Measurements from ENCODE around the gene WAPL.

Gene WAPL

DNA sequence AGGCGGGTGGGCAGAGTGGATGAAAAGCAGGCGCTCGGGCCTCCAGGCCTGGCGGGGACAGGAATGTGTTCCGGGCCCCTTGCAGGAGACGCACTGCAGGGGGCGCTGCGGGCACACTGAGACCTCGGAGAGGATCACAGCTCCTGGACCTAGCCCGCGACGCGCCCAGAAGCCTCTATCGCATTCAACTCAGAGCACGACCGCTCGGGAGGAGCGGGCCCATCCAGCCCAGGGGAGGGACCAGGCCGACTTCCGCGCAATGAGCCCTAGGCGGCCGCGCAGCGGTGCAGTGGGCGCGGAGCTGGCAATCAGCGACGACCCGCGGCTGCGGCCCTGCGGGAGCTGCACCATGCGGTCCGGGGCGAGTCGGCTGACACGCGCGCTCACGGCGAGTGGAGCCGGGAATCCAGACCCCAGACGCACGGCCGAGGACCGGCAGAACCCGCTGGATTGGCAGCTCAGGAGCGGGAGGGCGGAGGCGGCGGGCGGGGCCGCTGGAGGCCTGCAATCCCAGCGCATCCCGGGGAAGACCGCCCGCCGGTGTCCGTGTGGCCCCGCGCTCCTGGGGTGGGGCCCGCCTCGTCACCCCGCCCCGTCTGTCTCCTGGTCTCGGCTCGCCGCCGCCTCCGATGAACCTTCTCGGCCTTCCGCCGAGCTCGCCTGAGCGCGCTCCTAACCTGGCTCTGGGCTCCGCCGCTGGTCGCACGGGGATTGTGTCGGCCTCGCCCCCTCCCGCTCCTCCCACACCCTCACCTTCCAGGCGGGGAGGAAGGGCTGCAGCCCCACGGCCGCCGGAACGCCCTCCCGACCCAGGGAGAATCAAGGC lies 121.5 kb downstream of the WAPL start:
- DNase-seq (ENCODE audit: low read depth): peak; percentile 92
- H3K4me3 ChIP-seq (ENCODE audit: control insufficient read depth, low read depth, low read length): peak overlapping the region; percentile 57
- TF ChIP-seq, protein P1, sequence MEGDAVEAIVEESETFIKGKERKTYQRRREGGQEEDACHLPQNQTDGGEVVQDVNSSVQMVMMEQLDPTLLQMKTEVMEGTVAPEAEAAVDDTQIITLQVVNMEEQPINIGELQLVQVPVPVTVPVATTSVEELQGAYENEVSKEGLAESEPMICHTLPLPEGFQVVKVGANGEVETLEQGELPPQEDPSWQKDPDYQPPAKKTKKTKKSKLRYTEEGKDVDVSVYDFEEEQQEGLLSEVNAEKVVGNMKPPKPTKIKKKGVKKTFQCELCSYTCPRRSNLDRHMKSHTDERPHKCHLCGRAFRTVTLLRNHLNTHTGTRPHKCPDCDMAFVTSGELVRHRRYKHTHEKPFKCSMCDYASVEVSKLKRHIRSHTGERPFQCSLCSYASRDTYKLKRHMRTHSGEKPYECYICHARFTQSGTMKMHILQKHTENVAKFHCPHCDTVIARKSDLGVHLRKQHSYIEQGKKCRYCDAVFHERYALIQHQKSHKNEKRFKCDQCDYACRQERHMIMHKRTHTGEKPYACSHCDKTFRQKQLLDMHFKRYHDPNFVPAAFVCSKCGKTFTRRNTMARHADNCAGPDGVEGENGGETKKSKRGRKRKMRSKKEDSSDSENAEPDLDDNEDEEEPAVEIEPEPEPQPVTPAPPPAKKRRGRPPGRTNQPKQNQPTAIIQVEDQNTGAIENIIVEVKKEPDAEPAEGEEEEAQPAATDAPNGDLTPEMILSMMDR (conservative IDR thresholded peaks at IDR 0.05; ENCODE audit: control insufficient read depth, insufficient read depth, low read depth, low read length): peak; percentile 71

DNA sequence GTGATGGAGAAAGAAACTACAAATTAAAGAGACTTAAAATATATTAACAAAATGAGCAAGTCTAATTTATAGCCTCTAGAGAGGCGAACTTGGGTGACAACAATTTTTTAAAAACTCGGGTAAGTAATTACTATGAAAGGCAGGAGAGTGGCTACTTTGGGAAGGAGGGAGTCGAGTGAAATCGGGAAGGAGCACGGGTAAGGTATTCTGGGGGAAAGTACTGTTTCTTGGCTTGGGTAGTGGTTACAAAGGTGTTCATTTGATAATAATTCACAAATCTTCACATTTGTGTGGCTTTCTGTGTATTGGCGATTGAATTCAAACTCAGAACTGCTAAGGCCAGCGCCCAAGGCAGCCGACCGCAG lies 122.1 kb downstream of the WAPL start:
- no peak for DNase-seq (ENCODE audit: low read depth)
- H3K4me3 ChIP-seq (ENCODE audit: control insufficient read depth, low read depth, low read length): no peak overlapping the region
- TF ChIP-seq, protein P1 (conservative IDR thresholded peaks at IDR 0.05; ENCODE audit: control insufficient read depth, insufficient read depth, low read depth, low read length): no peak

DNA sequence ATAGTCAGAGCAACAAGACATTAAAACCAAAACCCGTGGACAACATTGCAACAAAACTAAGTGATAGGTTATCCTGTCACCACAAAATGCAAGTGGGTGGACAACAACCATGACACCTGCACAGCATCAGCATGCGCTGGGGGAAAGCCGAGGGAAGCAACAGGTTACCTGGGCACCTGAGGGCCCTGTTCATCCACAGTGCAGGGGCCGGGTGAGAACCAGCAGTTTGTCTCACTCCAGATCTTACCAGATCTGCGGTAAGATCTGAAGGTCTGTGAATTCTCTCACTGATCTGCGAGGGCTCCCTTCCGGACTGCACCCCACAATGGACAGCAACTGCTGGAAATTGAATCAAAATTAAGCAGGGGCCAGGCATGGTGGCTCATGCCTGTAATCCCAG lies 124.5 kb downstream of the WAPL start:
- H3K4me3 ChIP-seq (ENCODE audit: control insufficient read depth, low read depth, low read length): no peak overlapping the region
- DNase-seq (ENCODE audit: low read depth): no peak
- TF ChIP-seq, protein P1 (conservative IDR thresholded peaks at IDR 0.05; ENCODE audit: control insufficient read depth, insufficient read depth, low read depth, low read length): no peak

DNA sequence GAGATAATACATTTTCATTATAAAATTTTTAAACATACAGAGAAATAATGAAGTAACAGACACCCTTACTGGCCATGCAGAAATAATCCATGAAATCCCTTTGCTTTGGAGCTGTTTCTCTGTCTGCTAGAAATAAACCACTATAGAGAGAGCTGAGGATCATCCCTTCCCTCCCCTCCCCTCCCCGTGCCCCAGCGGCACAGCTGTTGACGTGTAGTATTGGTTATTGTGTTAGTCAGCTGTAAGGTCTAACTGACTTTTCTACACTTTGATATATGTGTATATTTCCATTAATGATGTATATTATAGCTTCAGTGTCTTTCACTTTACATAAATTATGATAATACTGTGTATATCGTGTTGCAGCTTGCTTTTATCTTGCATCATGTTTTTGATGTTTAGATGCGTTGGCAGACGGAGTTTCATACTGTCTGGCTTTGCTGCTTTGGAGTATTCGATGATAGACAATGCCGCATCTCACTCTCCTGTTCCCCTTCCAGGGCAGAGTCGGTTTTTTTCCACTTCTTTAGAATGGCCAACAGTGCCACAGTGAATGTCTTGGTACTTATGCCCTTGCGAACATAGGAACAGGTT lies 127.6 kb downstream of the WAPL start:
- TF ChIP-seq, protein P1 (conservative IDR thresholded peaks at IDR 0.05; ENCODE audit: control insufficient read depth, insufficient read depth, low read depth, low read length): no peak
- no peak for DNase-seq (ENCODE audit: low read depth)

DNA sequence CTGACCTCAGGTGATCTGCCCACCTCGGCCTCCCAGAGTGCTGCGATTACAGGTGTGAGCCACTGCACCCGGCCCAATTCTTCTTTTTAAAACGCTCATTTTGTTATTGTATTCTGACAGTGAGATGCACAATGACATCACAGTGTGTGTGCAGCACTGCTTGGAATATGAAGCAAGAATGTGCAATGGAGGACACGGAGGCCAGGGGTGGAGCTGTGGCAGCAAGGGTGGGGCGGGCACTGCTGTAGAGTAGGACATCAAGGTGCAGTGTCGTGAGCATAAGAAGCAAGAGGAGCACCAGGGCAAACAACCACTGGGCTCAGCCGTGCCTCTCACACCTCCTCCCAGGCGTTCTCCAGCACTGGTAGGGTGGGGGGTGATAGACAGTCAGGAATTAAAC lies 128.2 kb downstream of the WAPL start:
- TF ChIP-seq, protein P1 (conservative IDR thresholded peaks at IDR 0.05; ENCODE audit: control insufficient read depth, insufficient read depth, low read depth, low read length): no peak
- no peak for DNase-seq (ENCODE audit: low read depth)
- H3K4me3 ChIP-seq (ENCODE audit: control insufficient read depth, low read depth, low read length): no peak overlapping the region

More for the DNA sequence above, 127.6 kb downstream of the WAPL start:
- H3K4me3 ChIP-seq (ENCODE audit: control insufficient read depth, low read depth, low read length): no peak overlapping the region

DNA sequence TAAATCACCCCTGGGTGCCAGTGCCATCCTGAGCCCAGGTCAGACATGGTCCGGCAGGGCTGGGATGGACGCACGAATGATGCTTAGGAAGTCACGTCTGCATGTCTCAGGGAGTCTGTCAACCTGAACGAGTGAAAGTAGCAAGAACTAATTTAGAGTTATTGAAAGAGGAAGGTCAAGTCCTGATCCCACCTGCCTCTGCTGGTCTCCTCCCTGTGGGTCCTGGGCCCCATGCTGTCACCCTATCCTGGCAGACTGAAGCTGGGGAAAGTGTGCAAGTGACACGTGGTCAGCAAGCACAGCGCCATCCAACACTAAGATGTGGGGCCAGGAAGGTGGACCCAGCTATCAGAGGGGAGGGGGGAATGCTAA lies 128.9 kb downstream of the WAPL start:
- TF ChIP-seq, protein P1 (conservative IDR thresholded peaks at IDR 0.05; ENCODE audit: control insufficient read depth, insufficient read depth, low read depth, low read length): no peak
- no peak for DNase-seq (ENCODE audit: low read depth)
- no peak overlapping the region for H3K4me3 ChIP-seq (ENCODE audit: control insufficient read depth, low read depth, low read length)
